Measurements from ENCODE around the gene SND1. TPM values are rescaled to one million over a fixed set of nuclear protein-coding genes. Genes with fewer than 3 reads are reported as not detected.

Gene SND1
- total RNA-seq, 4 donors from 2014 or later: 70.8 to 141 (median 85.7) TPM

DNA sequence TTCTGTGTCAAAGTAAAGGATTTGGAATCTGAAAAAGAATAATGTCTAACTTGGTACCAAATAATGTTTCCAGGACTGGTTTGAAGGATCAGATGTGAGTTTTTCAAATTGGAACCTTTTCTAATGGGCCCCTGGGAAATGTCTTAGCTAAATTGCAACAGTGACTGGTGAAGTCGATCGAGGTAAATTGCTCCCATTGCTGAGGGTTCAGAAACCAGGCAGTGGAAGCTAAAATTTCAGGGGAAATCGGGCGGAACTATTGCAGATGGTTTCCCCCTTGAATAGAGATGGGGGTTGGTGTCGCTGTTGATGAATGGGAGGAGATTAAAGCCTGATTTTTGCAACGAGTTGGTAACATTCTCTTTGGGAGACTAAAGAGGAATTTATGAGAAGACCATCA, 112.7 kb downstream of the SND1 start:
- DNase-seq (ENCODE audit: low spot score in 2 of 2): no peak
- Histone ChIP-seq H3K9me3 (no peaks in the 10 kb centered on the region), H3K4me1 (peaks cover 0 to 21% (median 2%) of the 10 kb centered on the region in 4 donors), H3K36me3 (no peaks in the 10 kb centered on the region), H3K4me3 (no peak overlapping the region), H3K27ac (no peak overlapping the region), H3K27me3 (no peaks in the 10 kb centered on the region)
- TF ChIP-seq CTCF (IDR thresholded peaks at IDR 0.05) (no peak), EP300 (IDR thresholded peaks at IDR 0.05) (no peak), POLR2A (IDR thresholded peaks at IDR 0.05) (no peak)
- WGBS, 2 donors: 73 to 78% methylated on average over 6 of the region's 6 CpGs

- no peaks in the 10 kb centered on the region for H3K9me3 ChIP-seq
- no peak for TF ChIP-seq CTCF (IDR thresholded peaks at IDR 0.05)
- no peak for TF ChIP-seq POLR2A (IDR thresholded peaks at IDR 0.05)
- TF ChIP-seq EP300 (IDR thresholded peaks at IDR 0.05): no peak
- DNase-seq (ENCODE audit: low spot score in 2 of 2): no peak
- peaks cover 0 to 25% (median 3%) of the 10 kb centered on the region in 4 donors for H3K4me1 ChIP-seq
- no peak overlapping the region for H3K4me3 ChIP-seq
- 56 to 60% methylated on average over 3 of the region's 3 CpGs for WGBS, 2 donors
- H3K27me3 ChIP-seq: no peaks in the 10 kb centered on the region
- no peaks in the 10 kb centered on the region for H3K36me3 ChIP-seq
- no peak overlapping the region for H3K27ac ChIP-seq
These were observed 113.2 kb downstream of the SND1 start for GRCh38 chr7:127765150-127765549.

GRCh38 chr7:127766831-127767459, 115.0 kb downstream of the SND1 start:
- H3K9me3 ChIP-seq: no peaks in the 10 kb centered on the region
- no peak overlapping the region for H3K27ac ChIP-seq
- no peak for DNase-seq (ENCODE audit: low spot score in 2 of 2)
- TF ChIP-seq EP300 (IDR thresholded peaks at IDR 0.05): no peak
- TF ChIP-seq POLR2A (IDR thresholded peaks at IDR 0.05): no peak
- TF ChIP-seq CTCF (IDR thresholded peaks at IDR 0.05): no peak
- H3K4me3 ChIP-seq: no peak overlapping the region
- no peaks in the 10 kb centered on the region for H3K36me3 ChIP-seq
- H3K4me1 ChIP-seq: peaks cover 0 to 34% (median 5%) of the 10 kb centered on the region in 4 donors
- H3K27me3 ChIP-seq: no peaks in the 10 kb centered on the region
- WGBS, 2 donors: 76 to 83% methylated on average over 4 of the region's 4 CpGs

DNA sequence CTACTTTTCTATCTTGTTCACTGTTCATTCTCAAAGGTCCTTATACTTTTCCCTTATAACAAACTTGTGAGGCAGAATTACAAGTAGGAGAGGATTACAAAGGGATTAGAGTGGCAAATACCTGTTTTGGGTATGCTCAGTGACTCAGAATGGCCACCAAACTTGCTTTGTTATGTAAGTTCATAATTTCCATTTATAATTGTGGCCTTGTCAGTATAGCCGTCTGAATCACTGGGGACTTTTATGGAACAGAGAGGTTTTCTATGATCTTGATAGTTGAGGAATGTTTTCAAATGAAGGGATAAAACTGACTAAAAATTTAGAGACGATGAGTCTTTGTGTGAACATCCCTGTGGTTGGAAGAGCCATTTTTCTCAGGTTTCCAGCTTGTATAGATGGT, 116.2 kb downstream of the SND1 start:
- DNase-seq (ENCODE audit: low spot score in 2 of 2): no peak
- H3K36me3 ChIP-seq: no peaks in the 10 kb centered on the region
- H3K9me3 ChIP-seq: no peaks in the 10 kb centered on the region
- no peak overlapping the region for H3K4me3 ChIP-seq
- TF ChIP-seq POLR2A (IDR thresholded peaks at IDR 0.05) (no peak), CTCF (IDR thresholded peaks at IDR 0.05) (no peak), EP300 (IDR thresholded peaks at IDR 0.05) (no peak)
- no peak overlapping the region for H3K27ac ChIP-seq
- peaks cover 0 to 34% (median 5%) of the 10 kb centered on the region in 4 donors for H3K4me1 ChIP-seq
- WGBS, 2 donors: 53 to 66% methylated on average over 2 of the region's 2 CpGs
- no peaks in the 10 kb centered on the region for H3K27me3 ChIP-seq

DNA sequence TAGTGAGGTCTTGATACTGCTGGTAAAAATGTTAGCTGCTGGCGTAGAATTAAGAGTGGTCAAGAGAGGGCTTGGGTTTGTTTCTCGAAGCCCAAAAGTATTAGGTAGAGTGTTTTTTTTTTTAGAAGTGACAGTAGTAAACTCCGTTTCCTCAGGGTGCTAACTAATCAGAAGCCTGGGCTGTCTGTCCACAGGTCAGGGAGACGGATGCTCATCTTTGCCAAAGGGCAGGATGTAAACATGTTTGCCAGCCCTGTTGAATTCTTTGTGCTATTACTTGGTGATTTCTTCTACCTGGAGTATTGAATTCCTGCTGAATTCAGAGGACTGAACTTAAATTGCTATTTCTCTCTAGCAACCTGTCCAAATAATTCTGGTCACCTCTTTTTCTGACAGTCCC, 117.1 kb downstream of the SND1 start:
- Histone ChIP-seq H3K9me3 (no peaks in the 10 kb centered on the region), H3K27ac (no peak overlapping the region), H3K4me1 (peaks cover 0 to 34% (median 5%) of the 10 kb centered on the region in 4 donors), H3K36me3 (no peaks in the 10 kb centered on the region), H3K27me3 (no peaks in the 10 kb centered on the region), H3K4me3 (no peak overlapping the region)
- TF ChIP-seq POLR2A (IDR thresholded peaks at IDR 0.05): no peak
- TF ChIP-seq EP300 (IDR thresholded peaks at IDR 0.05): no peak
- no peak for TF ChIP-seq CTCF (IDR thresholded peaks at IDR 0.05)
- WGBS, 2 donors: 79 to 93% methylated on average over 4 of the region's 4 CpGs
- no peak for DNase-seq (ENCODE audit: low spot score in 2 of 2)
